GM10248 (cell line): Measurements from ENCODE around the gene IFT57.

Experiments used
- CTCF ChIA-PET: fragments of 300-600 bp; sonication (Branson Sonifier 250); formaldehyde crosslinking; extraction: SDS; loops from one replicate; lab custom pipeline; 2021; ENCODE audit warnings: antibody characterized with exemption; lab: Yijun Ruan, JAX
- POLR2A ChIA-PET: fragments of 350-650 bp; sonication (Branson Sonifier 250); formaldehyde crosslinking; extraction: SDS; loops from one replicate; lab custom pipeline; 2020; ENCODE audit warnings: antibody characterized with exemption; lab: Yijun Ruan, JAX
- DNase-seq: peaks from one replicate; pipeline ENCODE4 v3.0.0; 2012; ENCODE audit errors: extremely low spot score
- CTCF ChIP-seq: IDR thresholded peaks from 2 replicates; pipeline ENCODE4 v1.5.1; 2012; ENCODE audit warnings: mild to moderate bottlenecking, low read depth; ENCODE audit errors: extremely low read depth, missing control alignments, control extremely low read depth

Gene IFT57

GRCh38 chr3:108137460-108137814 lies 84.8 kb downstream of the IFT57 start:
- POLR2A ChIA-PET: no interaction called here
- no peak for DNase-seq
- CTCF ChIA-PET: interaction anchor here (1.0 to 2.1 kb wide), 4 partner anchors 10 to 15 kb away, joined by 3 to 8 read pairs (median 4); no protein-coding TSS in a partner anchor
- TF ChIP-seq CTCF: no peak

- no peak for DNase-seq
- ChIA-PET POLR2A (no interaction called here), CTCF (interaction anchor here (1.0 to 1.7 kb wide), 2 partner anchors 10 to 11 kb away, joined by 3 read pairs; no protein-coding TSS in a partner anchor)
- no peak for TF ChIP-seq CTCF
These were observed 85.4 kb downstream of the IFT57 start for GRCh38 chr3:108136561-108137459.

- DNase-seq: no peak
- ChIA-PET POLR2A (interaction anchor here (1.2 kb wide), 1 partner anchor 9 kb away, joined by 4 read pairs; no protein-coding TSS in a partner anchor), CTCF (interaction anchor here (1.7 to 3.2 kb wide), 3 partner anchors 10 to 19 kb away, joined by 4 to 11 read pairs (median 9); no protein-coding TSS in a partner anchor)
- TF ChIP-seq CTCF: no peak
These were observed 87.7 kb downstream of the IFT57 start for GRCh38 chr3:108134555-108134880.

- no peak for DNase-seq
- ChIA-PET POLR2A (interaction anchor here (1.2 kb wide), 1 partner anchor 9 kb away, joined by 4 read pairs; no protein-coding TSS in a partner anchor), CTCF (interaction anchor here (0.9 to 3.2 kb wide), 5 partner anchors 10 to 28 kb away, joined by 3 to 11 read pairs (median 7); no protein-coding TSS in a partner anchor)
- TF ChIP-seq CTCF: no peak
These were observed 88.2 kb downstream of the IFT57 start for GRCh38 chr3:108133858-108134554.

- ChIA-PET POLR2A (no interaction called here), CTCF (interaction anchor here (0.9 to 3.2 kb wide), 4 partner anchors 9 to 28 kb away, joined by 3 to 11 read pairs (median 8); no protein-coding TSS in a partner anchor)
- no peak for TF ChIP-seq CTCF
- no peak for DNase-seq
These were observed 89.2 kb downstream of the IFT57 start for GRCh38 chr3:108133048-108133369.

GRCh38 chr3:108131475-108132134 lies 90.6 kb downstream of the IFT57 start:
- DNase-seq: no peak
- POLR2A ChIA-PET: no interaction called here
- CTCF ChIA-PET: interaction anchor here (1.3 to 3.2 kb wide), 5 partner anchors 7 to 47 kb away, joined by 3 to 12 read pairs (median 7); no protein-coding TSS in a partner anchor
- TF ChIP-seq CTCF: no peak
